ENCODE results near the gene COL9A2. TPM values are rescaled to one million over a fixed set of nuclear protein-coding genes. Genes with fewer than 3 reads are reported as not detected.
A peak's percentile ranks its signal among the peaks of the same experiment; 100 is the strongest.

The COL9A2 gene
- total and polyA plus RNA-seq, 2 donors (not counting 1 experiment from before 2014, with no cell fraction given) = 14.8 to 30.6 TPM

GRCh38 chr1:40314721-40315238 is 2.3 kb downstream of the COL9A2 start:
- Mint-ChIP-seq H3K27me3 (peaks cover 5% of the 10 kb centered on the region), H3K9me3 (ENCODE audit: insufficient read depth) (no peaks in the 10 kb centered on the region), H3K4me3 (peak overlapping the region; percentile 92), H3K4me1 (peaks cover 57% of the 10 kb centered on the region), H3K27ac (peak overlapping the region; percentile 76)
- peak overlapping the region; percentile 97 for H3K4me2 ChIP-seq (replicated peaks; ENCODE audit: low read depth, low read length, poor library complexity, severe bottlenecking)
- WGBS (ENCODE audit: insufficient coverage) = 59% methylated on average over 11 of the region's 13 CpGs
- H3K4me1 ChIP-seq (ENCODE audit: control insufficient read depth in 2 of 2, insufficient read depth in 2 of 2, low read length in 2 of 2) = peaks cover 41 to 59% of the 10 kb centered on the region in 2 donors
- H4K20me1 ChIP-seq (ENCODE audit: control insufficient read depth, insufficient read depth, low read length, poor library complexity, severe bottlenecking) = no peaks in the 10 kb centered on the region
- H3K27ac ChIP-seq (ENCODE audit: low read length in 2 of 2) = peak overlapping the region in 1 of 2 donors; percentile 38
- TF ChIP-seq CTCF (IDR thresholded peaks at IDR 0.05) (no peak), EZH2 (IDR thresholded peaks at IDR 0.05; ENCODE audit: borderline replicate concordance, insufficient read depth, low read depth, low read length, poor library complexity, severe bottlenecking) (no peak)
- intact Hi-C loops (cut with micrococcal nuclease) = loop anchor here (1.0 to 2.0 kb wide), 3 partner anchors 56 to 162 kb away; partner anchors contain the start of genes SMAP2 and ZMPSTE24
- H3K4me3 ChIP-seq (ENCODE audit: control extremely low read depth in 1 of 5, extremely low read depth in 1 of 5, insufficient read depth in 1 of 5, low read depth in 2 of 5, low read length in 4 of 5) = peak overlapping the region in 4 of 5 experiments; percentile 30 to 78 (median 38)
- peaks cover 0 to 3% (median 1%) of the 10 kb centered on the region in 4 experiments for H3K27me3 ChIP-seq (replicated peaks in 1 of 4; ENCODE audit: control extremely low read depth in 1 of 4, control insufficient read depth in 3 of 4, insufficient read depth in 4 of 4, low read length in 3 of 4)
- DNase-seq (peak; percentile 31), ATAC-seq (ENCODE audit: low read depth) (no peak)
- H2AFZ ChIP-seq (ENCODE audit: insufficient read depth, low read depth, low read length, poor library complexity, severe bottlenecking) = peak overlapping the region; percentile 93
- no peaks in the 10 kb centered on the region for H3K79me2 ChIP-seq (ENCODE audit: control insufficient read depth, insufficient read depth, low read length)
- peak overlapping the region; percentile 74 for H3K9ac ChIP-seq (ENCODE audit: low read length)
- POLR2A ChIA-PET = interaction anchor here (0.6 to 1.8 kb wide), 5 partner anchors 24 to 582 kb away, joined by 3 to 4 read pairs (median 4); partner anchors contain the start of gene RLF
- no peaks in the 10 kb centered on the region for H3K36me3 ChIP-seq (replicated peaks in 1 of 2; ENCODE audit: control extremely low read depth in 1 of 2, control insufficient read depth in 1 of 2, extremely low read depth in 1 of 2, insufficient read depth in 2 of 2, low read length in 1 of 2)
- no peaks in the 10 kb centered on the region for H3K9me3 ChIP-seq (ENCODE audit: control extremely low read depth in 1 of 3, control insufficient read depth in 2 of 3, insufficient read depth in 1 of 3, low read length in 2 of 3)
- CTCF ChIA-PET = interaction anchor here (0.6 to 10.2 kb wide), 31 partner anchors 9 to 375 kb away, joined by 3 to 132 read pairs (median 4); no protein-coding TSS in a partner anchor
